ENCODE results near the gene BRAP. TPM values are rescaled to one million over a fixed set of nuclear protein-coding genes. Genes with fewer than 3 reads are reported as not detected.

BRAP gene
- total RNA-seq, 2 donors from 2014 or later: 17.9 to 37.3 TPM

- intact Hi-C loops (cut with DNase I): no loop called here
- Histone ChIP-seq H3K36me3 (peaks cover 11 to 12% of the 10 kb centered on the region in 2 donors), H3K27me3 (replicated peaks; ENCODE audit: insufficient read depth) (no peaks in the 10 kb centered on the region), H3K4me3 (no peak overlapping the region), H3K9me3 (no peaks in the 10 kb centered on the region), H3K4me1 (replicated peaks) (no peaks in the 10 kb centered on the region), H3K27ac (no peak overlapping the region)
- TF ChIP-seq POLR2AphosphoS5 (IDR thresholded peaks at IDR 0.05): no peak
- no peak for TF ChIP-seq POLR2A (IDR thresholded peaks at IDR 0.05)
- TF ChIP-seq, protein P1, sequence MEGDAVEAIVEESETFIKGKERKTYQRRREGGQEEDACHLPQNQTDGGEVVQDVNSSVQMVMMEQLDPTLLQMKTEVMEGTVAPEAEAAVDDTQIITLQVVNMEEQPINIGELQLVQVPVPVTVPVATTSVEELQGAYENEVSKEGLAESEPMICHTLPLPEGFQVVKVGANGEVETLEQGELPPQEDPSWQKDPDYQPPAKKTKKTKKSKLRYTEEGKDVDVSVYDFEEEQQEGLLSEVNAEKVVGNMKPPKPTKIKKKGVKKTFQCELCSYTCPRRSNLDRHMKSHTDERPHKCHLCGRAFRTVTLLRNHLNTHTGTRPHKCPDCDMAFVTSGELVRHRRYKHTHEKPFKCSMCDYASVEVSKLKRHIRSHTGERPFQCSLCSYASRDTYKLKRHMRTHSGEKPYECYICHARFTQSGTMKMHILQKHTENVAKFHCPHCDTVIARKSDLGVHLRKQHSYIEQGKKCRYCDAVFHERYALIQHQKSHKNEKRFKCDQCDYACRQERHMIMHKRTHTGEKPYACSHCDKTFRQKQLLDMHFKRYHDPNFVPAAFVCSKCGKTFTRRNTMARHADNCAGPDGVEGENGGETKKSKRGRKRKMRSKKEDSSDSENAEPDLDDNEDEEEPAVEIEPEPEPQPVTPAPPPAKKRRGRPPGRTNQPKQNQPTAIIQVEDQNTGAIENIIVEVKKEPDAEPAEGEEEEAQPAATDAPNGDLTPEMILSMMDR (IDR thresholded peaks at IDR 0.05): no peak
- WGBS: 93% methylated on average over 7 of the region's 7 CpGs
- DNase-seq (ENCODE audit: low spot score): no peak
Measured at GRCh38 chr12:111650912-111651311, 34.8 kb downstream of the BRAP start.

DNA sequence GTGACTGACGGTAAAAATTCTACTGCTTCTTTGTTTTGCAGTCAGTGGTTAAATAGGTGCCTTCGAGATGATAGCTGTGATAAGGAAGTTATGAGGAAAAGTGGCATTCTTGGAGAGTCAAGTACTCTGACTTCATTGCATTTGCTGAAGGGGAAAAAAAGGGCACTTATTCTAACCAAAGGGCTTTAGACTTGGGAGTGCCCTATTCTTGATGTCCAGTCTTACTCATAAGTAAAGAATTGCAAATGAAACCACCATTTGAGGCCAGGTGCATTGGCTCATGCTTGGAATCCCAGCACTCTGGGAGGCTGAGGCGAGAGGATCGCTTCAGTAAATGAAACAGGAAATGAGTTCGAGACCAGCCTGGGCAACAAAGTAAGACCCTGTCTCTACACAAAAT is 40.3 kb downstream of the BRAP start:
- H3K4me3 ChIP-seq: no peak overlapping the region
- H3K27me3 ChIP-seq (replicated peaks; ENCODE audit: insufficient read depth): no peaks in the 10 kb centered on the region
- TF ChIP-seq POLR2AphosphoS5 (IDR thresholded peaks at IDR 0.05) (no peak), POLR2A (IDR thresholded peaks at IDR 0.05) (no peak)
- TF ChIP-seq, protein P1 (IDR thresholded peaks at IDR 0.05): no peak
- WGBS: 62% methylated on average over 5 of the region's 5 CpGs
- DNase-seq (ENCODE audit: low spot score): no peak
- H3K36me3 ChIP-seq: peaks cover 6 to 9% of the 10 kb centered on the region in 2 donors
- intact Hi-C loops (cut with DNase I): no loop called here
- no peak overlapping the region for H3K27ac ChIP-seq
- peaks cover 6% of the 10 kb centered on the region for H3K4me1 ChIP-seq (replicated peaks)
- no peaks in the 10 kb centered on the region for H3K9me3 ChIP-seq

GRCh38 chr12:111643427-111643826 is 42.3 kb downstream of the BRAP start:
- WGBS: 18% methylated on average over 3 of the region's 3 CpGs

DNA sequence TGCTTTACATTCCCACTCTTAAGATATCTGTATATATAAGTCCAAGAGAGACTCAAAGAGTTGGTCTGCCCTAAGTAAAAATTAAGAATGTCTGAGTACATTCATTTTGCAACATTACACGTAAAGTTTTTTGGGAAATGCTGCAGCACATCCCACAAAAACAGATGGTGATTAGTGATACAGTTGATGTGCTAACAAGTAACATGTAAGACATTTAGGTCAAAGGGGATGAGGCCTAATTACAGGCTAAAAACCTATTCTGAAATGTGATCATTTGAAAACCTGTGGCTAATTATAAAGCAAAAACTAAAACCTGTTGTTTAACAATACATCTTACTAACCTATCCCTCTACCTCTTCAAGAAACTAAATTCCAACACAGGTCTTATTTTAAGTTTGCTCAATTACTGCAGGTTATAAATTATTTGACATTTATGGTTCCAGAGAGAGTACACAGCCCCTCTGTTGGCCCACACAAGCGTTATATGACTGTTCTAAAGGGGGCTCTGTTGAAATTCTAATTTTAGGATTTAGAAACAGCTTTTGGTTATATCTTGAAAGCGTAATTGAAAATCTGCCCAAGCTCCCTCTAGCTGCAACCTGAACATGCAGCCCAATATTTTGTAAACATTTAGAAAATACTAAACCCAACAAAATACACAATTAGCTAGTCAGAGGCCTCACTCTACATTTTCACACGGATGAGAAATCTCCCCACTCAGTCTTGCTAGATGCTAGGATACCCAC is 42.9 kb downstream of the BRAP start:
- 30% methylated on average over 4 of the region's 4 CpGs for WGBS
- Histone ChIP-seq H3K4me1 (replicated peaks) (peaks cover 6% of the 10 kb centered on the region), H3K9me3 (no peaks in the 10 kb centered on the region), H3K4me3 (no peak overlapping the region), H3K27me3 (replicated peaks; ENCODE audit: insufficient read depth) (no peaks in the 10 kb centered on the region), H3K27ac (peak overlapping the region; percentile 45 to 67), H3K36me3 (no peaks in the 10 kb centered on the region)
- DNase-seq (ENCODE audit: low spot score): no peak
- TF ChIP-seq POLR2AphosphoS5 (IDR thresholded peaks at IDR 0.05) (no peak), POLR2A (IDR thresholded peaks at IDR 0.05) (no peak)
- TF ChIP-seq, protein P1 (IDR thresholded peaks at IDR 0.05): peak in 2 of 4 experiments; percentile 15 to 19
- intact Hi-C loops (cut with DNase I): loop anchor here (5.0 kb wide), 1 partner anchor 46 kb away; the partner anchor contains the start of gene ATXN2

More at GRCh38 chr12:111643427-111643826, 42.3 kb downstream of the BRAP start:
- Histone ChIP-seq H3K36me3 (no peaks in the 10 kb centered on the region), H3K9me3 (no peaks in the 10 kb centered on the region), H3K4me1 (replicated peaks) (peaks cover 6% of the 10 kb centered on the region), H3K27me3 (replicated peaks; ENCODE audit: insufficient read depth) (no peaks in the 10 kb centered on the region), H3K27ac (peak overlapping the region; percentile 45 to 67), H3K4me3 (no peak overlapping the region)
- intact Hi-C loops (cut with DNase I): loop anchor here (5.0 kb wide), 1 partner anchor 46 kb away; the partner anchor contains the start of gene ATXN2
- TF ChIP-seq POLR2AphosphoS5 (IDR thresholded peaks at IDR 0.05): peak; percentile 81
- TF ChIP-seq, protein P1 (IDR thresholded peaks at IDR 0.05): no peak
- DNase-seq (ENCODE audit: low spot score): peak; percentile 70

- Histone ChIP-seq H3K4me1 (replicated peaks) (peaks cover 12% of the 10 kb centered on the region), H3K9me3 (no peaks in the 10 kb centered on the region), H3K27ac (no peak overlapping the region), H3K4me3 (no peak overlapping the region), H3K36me3 (no peaks in the 10 kb centered on the region), H3K27me3 (replicated peaks; ENCODE audit: insufficient read depth) (no peaks in the 10 kb centered on the region)
- TF ChIP-seq, protein P1 (IDR thresholded peaks at IDR 0.05): no peak
- TF ChIP-seq POLR2A (IDR thresholded peaks at IDR 0.05) (no peak), POLR2AphosphoS5 (IDR thresholded peaks at IDR 0.05) (no peak)
- no peak for DNase-seq (ENCODE audit: low spot score)
- WGBS: 81% methylated on average over 5 of the region's 5 CpGs
- intact Hi-C loops (cut with DNase I): loop anchor here (5.0 kb wide), 1 partner anchor 43 kb away; the partner anchor contains the start of gene ATXN2
Measured at GRCh38 chr12:111640506-111640905, 45.2 kb downstream of the BRAP start.

All from prostate gland (tissue), 2 donors.